ENCODE results near the gene ANK3. TPM values are rescaled to one million over a fixed set of nuclear protein-coding genes. Genes with fewer than 3 reads are reported as not detected.

ANK3 gene
- total RNA-seq, 1 donor, result 248 TPM

DNA sequence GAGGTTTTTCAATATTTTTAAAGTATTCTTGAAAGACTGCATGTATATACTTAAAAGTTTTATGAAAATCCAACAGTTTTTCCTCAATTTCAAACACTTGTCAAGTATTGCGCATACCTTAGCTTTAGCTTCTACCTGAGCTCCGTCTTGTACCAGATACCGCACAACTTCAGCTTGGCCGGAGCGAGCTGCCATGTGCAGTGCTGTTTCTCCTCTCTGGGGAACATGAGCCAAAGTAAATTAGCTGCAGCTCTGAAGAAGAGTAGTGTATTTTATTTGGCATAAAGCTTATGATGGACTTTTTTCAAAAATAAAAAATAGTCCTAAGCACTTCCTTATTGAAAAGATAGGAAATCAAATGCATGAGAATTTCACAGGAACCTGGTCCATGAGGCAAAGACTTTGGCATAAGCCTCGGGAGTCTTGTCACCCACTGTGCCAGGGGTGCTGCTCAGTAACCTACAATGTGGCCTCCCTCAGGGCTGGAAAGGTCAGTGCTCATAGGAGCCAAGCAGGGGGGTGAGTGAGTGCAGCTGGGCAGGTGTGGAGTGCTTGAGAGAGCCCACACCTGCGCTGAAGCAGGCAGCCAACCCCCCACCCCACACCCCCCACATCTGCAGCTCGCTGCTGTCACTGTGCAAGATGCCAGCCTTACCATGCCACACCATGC is 189.5 kb downstream of the ANK3 start:
- no peak overlapping the region for H3K4me3 ChIP-seq (ENCODE audit: low read depth, low read length)
- DNase-seq (ENCODE audit: low read depth), result no peak
- TF ChIP-seq, protein P1, sequence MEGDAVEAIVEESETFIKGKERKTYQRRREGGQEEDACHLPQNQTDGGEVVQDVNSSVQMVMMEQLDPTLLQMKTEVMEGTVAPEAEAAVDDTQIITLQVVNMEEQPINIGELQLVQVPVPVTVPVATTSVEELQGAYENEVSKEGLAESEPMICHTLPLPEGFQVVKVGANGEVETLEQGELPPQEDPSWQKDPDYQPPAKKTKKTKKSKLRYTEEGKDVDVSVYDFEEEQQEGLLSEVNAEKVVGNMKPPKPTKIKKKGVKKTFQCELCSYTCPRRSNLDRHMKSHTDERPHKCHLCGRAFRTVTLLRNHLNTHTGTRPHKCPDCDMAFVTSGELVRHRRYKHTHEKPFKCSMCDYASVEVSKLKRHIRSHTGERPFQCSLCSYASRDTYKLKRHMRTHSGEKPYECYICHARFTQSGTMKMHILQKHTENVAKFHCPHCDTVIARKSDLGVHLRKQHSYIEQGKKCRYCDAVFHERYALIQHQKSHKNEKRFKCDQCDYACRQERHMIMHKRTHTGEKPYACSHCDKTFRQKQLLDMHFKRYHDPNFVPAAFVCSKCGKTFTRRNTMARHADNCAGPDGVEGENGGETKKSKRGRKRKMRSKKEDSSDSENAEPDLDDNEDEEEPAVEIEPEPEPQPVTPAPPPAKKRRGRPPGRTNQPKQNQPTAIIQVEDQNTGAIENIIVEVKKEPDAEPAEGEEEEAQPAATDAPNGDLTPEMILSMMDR (IDR thresholded peaks at IDR 0.05; ENCODE audit: insufficient read depth, low read length), result no peak

DNA sequence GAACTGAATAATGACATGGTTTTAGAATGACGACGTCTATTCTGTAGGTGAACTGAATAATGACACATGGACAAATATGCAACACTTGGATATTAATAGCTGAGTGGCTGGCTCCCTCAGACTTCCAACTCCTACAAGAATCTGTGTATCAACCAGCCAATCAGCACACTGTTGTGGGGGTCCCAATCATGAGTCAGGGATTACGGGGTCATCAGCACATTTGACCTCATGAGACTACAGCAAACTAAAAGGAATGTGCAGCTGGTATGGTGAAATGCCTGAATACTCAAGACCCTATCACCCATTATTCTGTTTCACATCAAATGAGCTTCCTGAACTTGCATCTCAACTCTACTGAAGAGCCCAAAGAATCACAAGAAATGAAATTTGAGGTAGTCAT is 192.5 kb downstream of the ANK3 start:
- no peak overlapping the region for H3K4me3 ChIP-seq (ENCODE audit: low read depth, low read length)
- DNase-seq (ENCODE audit: low read depth), result no peak
- TF ChIP-seq, protein P1 (IDR thresholded peaks at IDR 0.05; ENCODE audit: insufficient read depth, low read length), result no peak

DNA sequence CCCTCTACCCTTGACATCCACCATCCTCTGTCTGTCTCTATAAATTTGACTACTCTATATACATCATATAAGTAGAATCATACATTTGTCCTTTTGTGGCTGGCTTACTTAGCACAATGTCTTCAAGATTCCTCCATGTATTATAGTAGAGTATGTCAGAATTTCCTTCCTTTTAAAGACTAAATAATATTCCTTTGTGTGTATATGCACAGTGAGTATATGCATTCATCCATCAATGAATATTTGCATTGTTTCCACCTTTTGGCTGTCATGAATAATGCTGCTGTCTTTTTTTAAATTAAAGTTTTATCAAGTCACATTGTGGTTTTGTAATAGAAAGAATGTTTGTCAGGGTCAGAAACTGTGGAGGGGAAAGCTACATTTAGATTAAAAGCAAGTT is 195.3 kb downstream of the ANK3 start:
- H3K4me3 ChIP-seq (ENCODE audit: low read depth, low read length), result no peak overlapping the region
- no peak for DNase-seq (ENCODE audit: low read depth)
- TF ChIP-seq, protein P1 (IDR thresholded peaks at IDR 0.05; ENCODE audit: insufficient read depth, low read length), result no peak

DNA sequence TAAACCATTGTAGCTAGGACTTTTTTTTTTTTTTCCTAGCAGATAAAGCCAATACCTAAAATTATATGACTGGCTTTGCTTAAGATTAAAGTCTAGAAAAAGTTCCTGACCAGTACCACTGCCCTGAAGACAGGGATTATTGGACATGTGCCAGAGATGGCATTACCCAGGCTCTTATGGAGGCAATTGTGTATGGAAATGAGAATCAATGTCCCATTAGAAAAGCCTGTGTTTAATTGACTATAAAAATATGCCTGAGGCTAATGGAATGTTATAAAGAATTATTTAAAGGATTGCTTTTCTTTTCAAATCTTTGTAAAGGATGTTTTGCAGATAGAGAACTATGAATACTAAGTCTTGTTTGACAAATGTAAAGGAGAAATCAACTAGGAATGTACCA is 196.7 kb downstream of the ANK3 start:
- DNase-seq (ENCODE audit: low read depth), result no peak
- H3K4me3 ChIP-seq (ENCODE audit: low read depth, low read length), result no peak overlapping the region
- TF ChIP-seq, protein P1 (IDR thresholded peaks at IDR 0.05; ENCODE audit: insufficient read depth, low read length), result no peak

DNA sequence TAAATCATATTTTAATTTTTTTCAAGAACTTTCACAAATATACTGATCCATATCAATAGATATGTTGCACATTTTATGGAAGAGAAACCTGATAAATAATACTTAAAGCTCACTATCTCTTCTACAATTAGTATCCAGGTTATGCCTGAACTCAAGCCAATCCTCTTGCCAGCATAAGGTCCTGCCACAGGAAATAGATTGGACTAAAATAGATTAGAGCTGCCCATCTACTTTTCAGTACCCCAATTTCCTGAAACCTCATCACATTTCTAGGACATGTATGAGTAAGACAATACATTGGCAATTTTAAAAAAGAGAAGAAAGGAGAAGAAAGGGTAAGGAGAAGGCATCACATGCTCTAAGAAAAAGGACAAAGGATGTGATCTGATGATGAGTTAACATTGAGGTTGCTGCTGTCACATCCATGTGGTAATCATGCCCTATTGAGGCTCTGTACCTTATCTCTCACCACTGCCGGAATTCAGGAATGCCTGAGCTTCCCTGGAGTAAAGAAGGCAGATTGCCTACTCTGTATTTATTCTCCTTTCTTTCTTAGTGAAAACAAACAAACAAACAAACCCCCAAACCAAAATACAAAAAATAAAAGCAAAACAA is 199.7 kb downstream of the ANK3 start:
- H3K4me3 ChIP-seq (ENCODE audit: low read depth, low read length), result no peak overlapping the region
- no peak for DNase-seq (ENCODE audit: low read depth)
- TF ChIP-seq, protein P1 (IDR thresholded peaks at IDR 0.05; ENCODE audit: insufficient read depth, low read length), result no peak

DNA sequence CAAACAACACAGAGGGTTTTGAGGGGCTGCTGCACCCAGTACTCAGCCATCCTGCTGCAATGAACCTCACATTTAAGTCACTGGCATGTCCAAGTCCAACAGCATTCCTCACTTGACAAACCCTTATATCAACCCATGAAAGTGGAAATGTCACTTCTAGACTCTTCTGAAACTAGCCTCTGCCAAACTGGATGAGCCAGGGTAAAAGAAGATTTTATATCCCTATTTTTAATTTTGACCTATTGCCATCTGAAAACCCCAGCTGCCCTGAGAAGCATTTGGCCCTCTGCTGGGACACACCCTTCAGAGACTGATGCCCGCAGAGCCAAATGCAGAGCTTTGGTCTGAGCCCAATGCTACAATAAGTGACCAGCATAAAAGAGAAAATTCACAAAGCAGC is 201.1 kb downstream of the ANK3 start:
- H3K4me3 ChIP-seq (ENCODE audit: low read depth, low read length), result no peak overlapping the region
- no peak for DNase-seq (ENCODE audit: low read depth)
- TF ChIP-seq, protein P1 (IDR thresholded peaks at IDR 0.05; ENCODE audit: insufficient read depth, low read length), result no peak
